Left ventricle myocardium inferior (tissue), 1 donor: ENCODE results near the gene PTTG1IP. TPM values are rescaled to one million over a fixed set of nuclear protein-coding genes. Genes with fewer than 3 reads are reported as not detected.

Experiments
- DNase-seq: peaks from one replicate; pipeline ENCODE4 v3.0.0-alpha.2; 2020
- H3K27ac ChIP-seq: fragments of 200-600 bp; replicated peaks from 2 replicates; pipeline ENCODE4 v1.8.0; 2021
- H3K27me3 ChIP-seq: fragments of 200-600 bp; 2 replicates; pipeline ENCODE4 v1.8.0; 2021; ENCODE audit warnings: low read depth
- H3K36me3 ChIP-seq: fragments of 200-600 bp; 2 replicates; pipeline ENCODE4 v1.8.0; 2021
- H3K4me1 ChIP-seq: fragments of 200-600 bp; 2 replicates; pipeline ENCODE4 v1.8.0; 2021
- H3K4me3 ChIP-seq: fragments of 200-600 bp; 2 replicates; pipeline ENCODE4 v1.8.0; 2021; ENCODE audit warnings: mild to moderate bottlenecking, moderate library complexity
- H3K9me3 ChIP-seq: fragments of 200-600 bp; replicated peaks from 2 replicates; pipeline ENCODE4 v1.8.0; 2021
- intact Hi-C: fragments of 100-400 bp; cut with micrococcal nuclease; formaldehyde crosslinking; loops from one replicate; pipeline ENCODE4 v1.11.0; 2022
- total RNA-seq: library from RNA; stranded (reverse); fragmentation: NEBNext Ultra II Directional; extraction: Animal tissue kit (Norgen Biotek cat#: 25700); gene quantifications from one replicate; pipeline ENCODE4 v1.2.1, GENCODE V29; 2021
- TF ChIP-seq, protein P1 (sequence below): fragments of 200-600 bp; IDR thresholded peaks from 2 replicates; pipeline ENCODE4 v1.8.0; 2021; ENCODE audit warnings: antibody characterized with exemption, mild to moderate bottlenecking, borderline replicate concordance
- donor health status: DM: no; HTN: yes; CAD: no; lungs with severe emphysema.

The PTTG1IP gene
- total RNA-seq, 1 donor from 2014 or later, result 171 TPM

DNA sequence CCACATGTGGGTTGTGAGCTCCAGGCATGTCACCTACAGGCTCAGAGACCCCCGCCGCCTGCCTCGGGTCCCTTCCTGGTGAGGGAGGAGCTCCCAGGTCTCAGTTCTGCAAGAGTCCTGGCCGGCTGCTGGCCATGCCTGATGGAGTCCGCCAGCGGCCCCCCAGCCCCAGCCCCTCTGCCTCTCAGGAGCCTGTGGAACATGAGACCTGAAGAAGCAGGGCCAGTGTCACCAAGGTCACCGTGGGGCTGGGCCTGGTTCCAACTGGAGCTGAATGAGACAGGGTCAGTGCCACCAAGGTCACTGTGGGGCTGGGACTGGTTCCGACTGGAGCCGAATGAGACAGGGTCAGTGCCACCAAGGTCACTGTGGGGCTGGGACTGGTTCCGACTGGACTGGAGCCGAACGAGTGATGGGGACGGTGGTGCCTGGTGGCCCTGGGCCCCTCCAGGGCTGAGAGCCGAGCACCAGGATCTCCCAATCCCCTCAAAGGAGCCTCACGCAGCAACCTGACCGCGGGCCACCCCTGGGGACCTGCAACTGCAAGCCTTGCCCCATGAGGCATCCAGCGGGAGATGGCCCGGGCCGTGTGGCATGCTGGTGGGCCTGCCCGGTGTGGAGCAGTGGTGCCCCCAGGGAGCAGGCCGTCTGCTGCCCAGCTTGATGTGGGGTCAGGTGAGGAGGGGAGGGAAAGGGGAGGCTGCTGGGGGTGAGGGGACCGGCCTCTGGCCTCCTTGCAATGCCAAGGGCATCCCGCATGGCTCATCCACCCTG is 14.5 kb upstream of the PTTG1IP start:
- peak; percentile 14 for DNase-seq
- H3K4me3 ChIP-seq, result no peak overlapping the region
- TF ChIP-seq, protein P1, sequence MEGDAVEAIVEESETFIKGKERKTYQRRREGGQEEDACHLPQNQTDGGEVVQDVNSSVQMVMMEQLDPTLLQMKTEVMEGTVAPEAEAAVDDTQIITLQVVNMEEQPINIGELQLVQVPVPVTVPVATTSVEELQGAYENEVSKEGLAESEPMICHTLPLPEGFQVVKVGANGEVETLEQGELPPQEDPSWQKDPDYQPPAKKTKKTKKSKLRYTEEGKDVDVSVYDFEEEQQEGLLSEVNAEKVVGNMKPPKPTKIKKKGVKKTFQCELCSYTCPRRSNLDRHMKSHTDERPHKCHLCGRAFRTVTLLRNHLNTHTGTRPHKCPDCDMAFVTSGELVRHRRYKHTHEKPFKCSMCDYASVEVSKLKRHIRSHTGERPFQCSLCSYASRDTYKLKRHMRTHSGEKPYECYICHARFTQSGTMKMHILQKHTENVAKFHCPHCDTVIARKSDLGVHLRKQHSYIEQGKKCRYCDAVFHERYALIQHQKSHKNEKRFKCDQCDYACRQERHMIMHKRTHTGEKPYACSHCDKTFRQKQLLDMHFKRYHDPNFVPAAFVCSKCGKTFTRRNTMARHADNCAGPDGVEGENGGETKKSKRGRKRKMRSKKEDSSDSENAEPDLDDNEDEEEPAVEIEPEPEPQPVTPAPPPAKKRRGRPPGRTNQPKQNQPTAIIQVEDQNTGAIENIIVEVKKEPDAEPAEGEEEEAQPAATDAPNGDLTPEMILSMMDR, result no peak
- H3K36me3 ChIP-seq, result no peaks in the 10 kb centered on the region
- intact Hi-C loops, result no loop called here
- H3K27me3 ChIP-seq, result peaks cover 13% of the 10 kb centered on the region
- no peaks in the 10 kb centered on the region for H3K4me1 ChIP-seq
- no peaks in the 10 kb centered on the region for H3K9me3 ChIP-seq
- H3K27ac ChIP-seq, result no peak overlapping the region

DNA sequence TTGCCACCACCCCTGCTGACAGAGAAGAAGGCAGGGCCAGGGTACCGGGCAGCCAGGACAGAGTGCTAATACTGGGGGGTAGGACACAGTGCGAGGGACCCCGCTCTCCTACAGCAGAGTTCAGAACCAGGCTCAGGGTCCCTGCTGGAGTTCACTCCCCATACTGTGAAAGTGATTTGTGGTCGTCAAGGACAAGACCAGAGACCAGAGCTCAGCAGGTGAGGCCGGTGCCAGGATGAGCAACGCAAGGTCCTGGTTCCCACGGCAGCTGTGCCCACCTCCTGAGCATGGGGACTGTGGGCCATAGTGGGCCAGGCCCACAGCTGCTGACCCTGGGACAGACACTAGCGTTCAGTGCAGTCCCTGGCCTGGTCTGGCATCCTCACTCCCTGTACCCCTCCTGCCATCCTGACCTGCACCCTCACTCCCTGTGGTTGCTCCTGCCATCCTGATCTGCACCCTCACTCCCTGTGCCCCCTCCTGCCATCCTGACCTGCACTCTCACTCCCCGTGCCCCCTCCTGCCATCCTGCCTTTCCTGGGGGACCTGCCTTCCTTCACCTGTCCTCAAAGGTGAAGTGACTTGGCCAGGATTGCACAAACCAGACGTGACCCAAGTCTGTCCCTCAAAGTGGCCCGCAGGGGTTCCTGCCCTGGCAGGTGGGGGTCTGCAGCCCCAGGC is 13.8 kb upstream of the PTTG1IP start:
- TF ChIP-seq, protein P1, result no peak
- Histone ChIP-seq H3K27ac (no peak overlapping the region), H3K9me3 (no peaks in the 10 kb centered on the region), H3K4me1 (no peaks in the 10 kb centered on the region), H3K27me3 (peaks cover 12% of the 10 kb centered on the region), H3K36me3 (no peaks in the 10 kb centered on the region), H3K4me3 (no peak overlapping the region)
- DNase-seq, result peak; percentile 8
- intact Hi-C loops, result no loop called here

- H3K9me3 ChIP-seq, result no peaks in the 10 kb centered on the region
- H3K27me3 ChIP-seq, result peaks cover 10% of the 10 kb centered on the region
- no peak overlapping the region for H3K27ac ChIP-seq
- H3K36me3 ChIP-seq, result no peaks in the 10 kb centered on the region
- H3K4me1 ChIP-seq, result peaks cover 3% of the 10 kb centered on the region
- TF ChIP-seq, protein P1, result no peak
- intact Hi-C loops, result no loop called here
- DNase-seq, result peak; percentile 11
- no peak overlapping the region for H3K4me3 ChIP-seq
These were observed 12.9 kb upstream of the PTTG1IP start for GRCh38 chr21:44886113-44887075.

- DNase-seq, result no peak
- H3K36me3 ChIP-seq, result no peaks in the 10 kb centered on the region
- no peak overlapping the region for H3K27ac ChIP-seq
- peaks cover 7% of the 10 kb centered on the region for H3K4me1 ChIP-seq
- peaks cover 2% of the 10 kb centered on the region for H3K27me3 ChIP-seq
- intact Hi-C loops, result no loop called here
- H3K4me3 ChIP-seq, result no peak overlapping the region
- no peaks in the 10 kb centered on the region for H3K9me3 ChIP-seq
- TF ChIP-seq, protein P1, result no peak
These were observed 12.1 kb upstream of the PTTG1IP start for GRCh38 chr21:44885615-44886014.

- intact Hi-C loops, result no loop called here
- no peaks in the 10 kb centered on the region for H3K9me3 ChIP-seq
- no peaks in the 10 kb centered on the region for H3K36me3 ChIP-seq
- TF ChIP-seq, protein P1, result no peak
- H3K27me3 ChIP-seq, result no peaks in the 10 kb centered on the region
- no peak for DNase-seq
- H3K4me1 ChIP-seq, result peaks cover 7% of the 10 kb centered on the region
- no peak overlapping the region for H3K4me3 ChIP-seq
- no peak overlapping the region for H3K27ac ChIP-seq
These were observed 10.6 kb upstream of the PTTG1IP start for GRCh38 chr21:44884097-44884496.
